K562 (cell line): ENCODE measurements around the gene ERN1.

Source experiments
- SMC3 ChIP-seq: conservative IDR thresholded peaks from 2 replicates; pipeline ENCODE4 v1.6.1; 2011; ENCODE audit warnings: low read depth, low read length, improper control_type of control experiment; ENCODE audit not compliant: insufficient read depth
- TF ChIP-seq, protein P1 (sequence below), 2 experiments: fragments of 200-800 bp in 1 of 2; sonication (Bioruptor generic) in 1 of 2; sonication (generic) in 1 of 2; formaldehyde crosslinking in 1 of 2; IDR thresholded peaks in 1 of 2; conservative IDR thresholded peaks in 1 of 2; 2 replicates each; pipeline versions ENCODE4 v1.5.0 to v1.6.1; 2016 to 2020; ENCODE audit warnings: missing compliant biosample characterization in 1 of 2, missing genetic modification characterization in 1 of 2, missing genetic modification reagents in 1 of 2
- TF ChIP-seq, protein P2 (sequence below): fragments of 200-800 bp; sonication (Bioruptor generic); IDR thresholded peaks from 2 replicates; pipeline ENCODE4 v1.6.1; 2017; ENCODE audit warnings: missing genetic modification characterization, missing compliant biosample characterization

DNA sequence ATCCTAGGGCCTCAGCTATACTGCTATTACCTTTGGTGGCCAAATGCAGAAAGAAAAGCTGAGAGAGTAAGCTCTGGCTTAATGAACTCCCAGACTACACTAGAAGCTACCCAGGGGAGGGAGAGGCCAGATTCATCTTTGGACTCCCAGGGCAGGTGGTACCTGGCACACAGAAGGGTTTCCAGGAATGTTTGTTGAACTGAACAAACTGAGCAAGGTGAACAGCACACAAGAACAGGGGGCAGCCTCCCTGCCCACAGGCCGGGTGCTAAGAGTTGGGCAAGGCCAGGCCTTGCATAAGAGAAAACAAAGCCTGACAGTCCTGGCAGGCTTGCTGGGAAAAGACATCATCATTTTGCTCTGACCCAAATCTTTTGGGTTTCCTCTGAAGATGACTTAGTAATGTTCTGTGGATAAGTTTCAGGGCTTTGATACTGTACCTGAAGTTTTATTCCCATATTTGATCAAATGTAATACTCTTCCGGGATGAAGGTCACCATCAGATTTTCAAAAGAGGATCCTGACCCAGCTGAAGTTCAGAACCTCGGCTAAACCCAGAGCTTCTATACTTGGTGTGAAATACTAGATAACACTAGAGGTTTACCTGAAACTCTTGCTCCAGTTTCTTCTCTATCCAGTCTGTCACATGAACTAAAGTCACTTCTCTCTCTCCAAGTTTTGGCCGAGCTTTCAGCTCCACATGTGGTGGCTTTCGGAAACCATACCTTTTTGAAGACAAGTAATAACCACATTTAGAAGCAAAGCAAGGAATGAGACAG is 20.5 kb upstream of the ERN1 start:
- TF ChIP-seq, protein P1, sequence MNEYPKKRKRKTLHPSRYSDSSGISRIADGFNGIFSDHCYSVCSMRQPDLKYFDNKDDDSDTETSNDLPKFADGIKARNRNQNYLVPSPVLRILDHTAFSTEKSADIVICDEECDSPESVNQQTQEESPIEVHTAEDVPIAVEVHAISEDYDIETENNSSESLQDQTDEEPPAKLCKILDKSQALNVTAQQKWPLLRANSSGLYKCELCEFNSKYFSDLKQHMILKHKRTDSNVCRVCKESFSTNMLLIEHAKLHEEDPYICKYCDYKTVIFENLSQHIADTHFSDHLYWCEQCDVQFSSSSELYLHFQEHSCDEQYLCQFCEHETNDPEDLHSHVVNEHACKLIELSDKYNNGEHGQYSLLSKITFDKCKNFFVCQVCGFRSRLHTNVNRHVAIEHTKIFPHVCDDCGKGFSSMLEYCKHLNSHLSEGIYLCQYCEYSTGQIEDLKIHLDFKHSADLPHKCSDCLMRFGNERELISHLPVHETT (CRISPR knock-in tag; conservative IDR thresholded peaks at IDR 0.05 in 1 of 2, IDR thresholded peaks at IDR 0.05 in 1 of 2) = no peak
- TF ChIP-seq, protein P2, sequence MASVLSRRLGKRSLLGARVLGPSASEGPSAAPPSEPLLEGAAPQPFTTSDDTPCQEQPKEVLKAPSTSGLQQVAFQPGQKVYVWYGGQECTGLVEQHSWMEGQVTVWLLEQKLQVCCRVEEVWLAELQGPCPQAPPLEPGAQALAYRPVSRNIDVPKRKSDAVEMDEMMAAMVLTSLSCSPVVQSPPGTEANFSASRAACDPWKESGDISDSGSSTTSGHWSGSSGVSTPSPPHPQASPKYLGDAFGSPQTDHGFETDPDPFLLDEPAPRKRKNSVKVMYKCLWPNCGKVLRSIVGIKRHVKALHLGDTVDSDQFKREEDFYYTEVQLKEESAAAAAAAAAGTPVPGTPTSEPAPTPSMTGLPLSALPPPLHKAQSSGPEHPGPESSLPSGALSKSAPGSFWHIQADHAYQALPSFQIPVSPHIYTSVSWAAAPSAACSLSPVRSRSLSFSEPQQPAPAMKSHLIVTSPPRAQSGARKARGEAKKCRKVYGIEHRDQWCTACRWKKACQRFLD (CRISPR knock-in tag) = no peak
- no peak for TF ChIP-seq SMC3
